KOPT-K1 (cell line): Measurements from ENCODE around the gene TGM1.
"Not testable (repeated sequence)": the region's sequence is repeated elsewhere in the genome, so short reads cannot be mapped to it uniquely, and the experiment has no call there.

Source experiments
- H3K27ac ChIP-seq: fragments of 200-600 bp; sonication (generic); 2 replicates; pipeline ENCODE4 v1.5.1; 2016; ENCODE audit warnings: antibody characterized with exemption, mild to moderate bottlenecking, low read depth, low read length; ENCODE audit not compliant: poor library complexity, severe bottlenecking
- H3K36me3 ChIP-seq: fragments of 200-600 bp; sonication (generic); 2 replicates; pipeline ENCODE4 v1.5.1; 2017; ENCODE audit warnings: antibody characterized with exemption, mild to moderate bottlenecking, low read length, moderate library complexity; ENCODE audit not compliant: insufficient read depth
- H3K9me3 ChIP-seq: fragments of 200-600 bp; sonication (generic); 2 replicates; pipeline ENCODE4 v1.5.1; 2017; ENCODE audit warnings: antibody characterized with exemption, low read length, mild to moderate bottlenecking; ENCODE audit not compliant: insufficient read depth, poor library complexity, severe bottlenecking

The TGM1 gene

DNA sequence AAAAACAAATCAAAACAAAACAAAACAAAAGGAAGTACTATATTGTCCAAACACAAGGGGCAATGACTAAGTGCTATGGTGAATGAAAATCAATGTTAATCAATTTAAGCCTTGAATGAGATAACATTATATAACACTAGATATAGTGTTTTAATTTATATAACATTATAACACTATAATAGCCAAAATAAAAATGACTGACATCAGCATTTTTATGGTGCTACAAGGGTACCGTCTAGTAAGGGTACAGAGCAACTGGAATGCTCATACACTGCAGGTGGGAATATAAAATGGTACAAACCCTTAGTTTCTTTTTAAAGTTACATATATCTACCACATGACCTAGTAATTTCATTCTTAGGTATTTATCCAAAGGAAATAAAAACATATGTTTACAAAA lies 36.5 kb downstream of the TGM1 start:
- Histone ChIP-seq H3K27ac (no peak overlapping the region), H3K36me3 (peaks cover 40% of the 10 kb centered on the region)

DNA sequence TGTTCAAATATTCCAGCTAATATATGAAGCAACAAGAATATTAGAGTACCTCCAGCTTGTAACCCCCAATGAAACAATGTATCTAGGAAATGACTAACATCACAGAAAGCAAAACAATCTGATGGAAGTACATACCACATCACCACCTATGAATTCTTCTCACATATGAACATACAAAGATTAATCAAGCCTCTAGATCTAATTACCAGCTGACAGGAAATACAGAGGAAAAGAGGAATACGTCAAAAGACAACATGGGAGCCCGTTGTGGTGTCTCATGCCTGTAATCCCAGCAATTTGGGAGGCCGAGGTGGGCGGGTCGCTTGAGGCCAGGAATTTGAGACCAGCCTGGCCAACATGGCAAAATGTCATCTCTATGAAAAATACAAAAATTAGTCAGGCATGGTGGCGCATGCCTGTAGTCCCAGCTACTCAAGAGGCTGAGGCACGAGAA lies 38.3 kb downstream of the TGM1 start:
- Histone ChIP-seq H3K36me3 (peaks cover 40% of the 10 kb centered on the region), H3K9me3 (no peaks in the 10 kb centered on the region), H3K27ac (no peak overlapping the region)

More for the DNA sequence above, 36.5 kb downstream of the TGM1 start:
- H3K9me3 ChIP-seq: no peaks in the 10 kb centered on the region

DNA sequence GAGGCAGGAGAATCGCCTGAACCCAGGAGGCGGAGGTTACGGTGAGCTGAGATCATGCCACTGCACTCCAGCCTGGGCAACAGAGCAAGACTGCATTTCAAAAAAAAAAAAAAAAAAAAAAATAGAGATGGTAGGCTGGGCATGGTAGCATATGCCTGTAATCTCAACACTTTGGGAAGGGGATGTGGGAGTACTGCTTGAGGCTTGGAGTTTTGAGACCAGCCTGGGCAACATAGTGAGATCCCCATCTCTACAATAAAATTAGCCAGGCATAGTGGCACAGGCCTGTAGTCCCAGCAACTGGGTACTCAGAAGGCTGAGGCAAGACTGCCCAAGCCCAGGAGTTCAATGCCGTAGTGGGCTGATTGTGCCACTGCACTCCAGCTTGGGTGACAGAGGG lies 40.0 kb downstream of the TGM1 start:
- not testable (repeated sequence) for H3K27ac ChIP-seq, H3K9me3 ChIP-seq
- H3K36me3 ChIP-seq: peaks cover 34% of the 10 kb centered on the region

DNA sequence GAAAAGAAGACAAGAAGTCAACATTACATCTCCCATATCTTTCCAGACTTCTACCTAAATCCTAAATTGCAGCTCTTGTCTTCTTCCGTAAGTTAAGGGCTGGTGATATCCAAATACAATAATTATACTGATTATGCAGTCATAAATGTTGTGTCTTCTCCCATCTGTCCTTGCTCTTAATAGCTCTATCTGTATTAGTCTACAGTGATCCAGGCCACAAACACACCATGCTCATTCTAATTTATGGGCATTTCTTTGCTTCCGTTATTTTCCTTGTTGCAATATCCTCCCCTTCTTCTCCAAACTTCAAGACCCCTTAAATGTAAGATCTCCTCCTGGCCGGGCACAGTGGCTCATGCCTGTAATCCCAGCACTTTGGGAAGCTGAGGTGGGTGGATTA lies 43.5 kb downstream of the TGM1 start:
- Histone ChIP-seq H3K9me3 (no peaks in the 10 kb centered on the region), H3K27ac (no peak overlapping the region), H3K36me3 (peaks cover 14% of the 10 kb centered on the region)

DNA sequence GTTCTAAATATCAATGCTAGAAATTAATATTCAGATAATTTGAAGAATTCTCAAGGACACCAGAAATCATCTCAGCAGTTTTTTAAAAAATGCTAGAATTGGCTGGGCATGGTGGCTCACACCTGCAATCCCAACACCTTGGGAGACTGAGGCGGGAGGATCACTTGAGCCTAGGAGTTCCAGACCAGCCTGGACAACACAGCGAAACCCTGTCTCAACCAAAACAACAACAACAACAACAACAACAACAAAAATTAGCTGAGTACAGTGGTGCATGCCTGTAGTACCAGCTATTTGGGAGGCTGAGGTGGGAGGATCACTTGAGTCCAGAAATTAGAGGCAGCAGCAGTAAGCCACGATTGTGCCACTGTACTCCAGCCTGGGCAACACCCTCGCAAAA lies 43.9 kb downstream of the TGM1 start:
- Histone ChIP-seq H3K9me3 (no peaks in the 10 kb centered on the region), H3K27ac (no peak overlapping the region), H3K36me3 (peaks cover 14% of the 10 kb centered on the region)

DNA sequence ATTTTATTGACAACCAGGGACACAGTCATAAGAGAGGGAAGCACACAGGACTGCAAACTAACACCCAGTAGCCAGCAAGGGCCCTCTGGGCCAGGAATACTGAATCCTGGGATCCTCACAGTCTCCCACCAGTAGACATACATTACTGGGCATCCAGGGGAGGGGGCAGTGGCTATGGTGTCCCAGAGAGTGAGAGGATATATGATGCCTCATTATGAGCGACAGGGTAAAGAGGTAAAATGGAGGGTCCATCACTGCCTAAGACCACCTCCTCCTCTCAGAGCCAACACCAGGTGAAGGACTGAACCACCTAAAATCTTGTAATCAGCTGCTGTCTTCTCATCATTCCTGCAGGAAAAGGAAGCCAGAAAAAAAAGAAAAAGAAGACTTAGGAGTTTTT lies 46.1 kb downstream of the TGM1 start:
- peaks cover 15% of the 10 kb centered on the region for H3K36me3 ChIP-seq
- not testable (repeated sequence) for H3K27ac ChIP-seq, H3K9me3 ChIP-seq

DNA sequence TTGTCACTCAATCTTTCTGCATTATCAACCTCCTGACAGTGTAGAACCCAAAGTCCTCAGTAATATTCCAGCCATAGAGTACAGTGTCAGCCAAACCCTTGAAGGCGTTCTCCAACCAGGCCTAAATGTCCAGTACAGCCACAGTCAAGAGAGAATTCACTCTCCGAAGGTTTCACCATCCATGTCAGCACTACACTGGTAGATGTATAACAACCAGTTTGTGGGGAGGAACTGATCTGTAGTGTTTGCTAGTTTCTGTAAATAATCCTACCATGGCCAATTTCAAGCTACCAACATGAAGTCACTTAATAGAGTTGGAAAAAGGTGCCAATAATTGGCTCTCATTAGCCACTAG lies 46.7 kb downstream of the TGM1 start:
- peak overlapping the region; percentile 81 for H3K27ac ChIP-seq
- H3K9me3 ChIP-seq: no peaks in the 10 kb centered on the region
- H3K36me3 ChIP-seq: peaks cover 20% of the 10 kb centered on the region

DNA sequence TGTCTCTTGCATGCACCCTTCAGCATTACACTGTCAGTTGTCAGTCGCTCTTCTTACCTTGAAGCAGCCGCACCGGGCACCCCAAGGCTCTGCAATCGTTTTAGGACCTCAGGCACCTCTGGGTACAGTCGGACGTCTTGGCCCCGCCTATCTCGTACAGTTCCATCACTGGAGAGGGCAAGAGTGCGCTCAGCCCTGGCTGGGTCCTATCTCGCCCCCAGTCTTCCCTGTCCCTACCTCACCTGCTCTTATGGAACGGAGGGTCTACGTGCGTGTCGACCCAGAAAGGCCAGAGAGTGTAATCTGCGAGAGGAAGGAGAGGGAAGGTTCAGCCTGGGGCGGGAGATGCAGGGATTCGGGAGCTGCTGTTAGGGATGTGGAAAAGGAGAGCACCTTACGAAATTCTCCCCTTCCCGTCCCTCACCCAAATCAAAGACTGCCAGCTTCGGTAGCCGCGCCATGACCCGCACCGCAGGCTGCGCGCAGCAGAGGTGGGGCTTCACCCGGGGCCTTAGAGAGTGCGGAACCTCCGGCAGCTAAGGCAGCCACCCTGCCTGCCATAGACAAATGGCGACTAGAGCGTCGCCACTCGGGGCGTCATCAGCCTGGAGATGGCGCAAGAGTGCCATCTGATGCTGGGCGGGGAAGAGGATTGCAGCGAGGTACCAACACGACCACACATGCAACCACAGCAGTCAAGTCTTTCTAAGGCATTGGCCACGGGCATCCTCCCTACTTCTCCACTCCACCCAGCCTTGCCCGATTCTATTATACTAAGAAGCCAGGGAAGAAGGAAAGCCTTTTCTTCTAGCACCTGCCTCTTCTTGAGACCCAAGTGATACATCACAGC lies 47.3 kb downstream of the TGM1 start, which contains the start of gene MDP1:
Gene MDP1 (minus strand): TSS at position 572 of the 850 bp plus-strand sequence. CDS start 111 bp downstream, at position 461.
- peaks cover 26% of the 10 kb centered on the region for H3K36me3 ChIP-seq
- no peaks in the 10 kb centered on the region for H3K9me3 ChIP-seq
- H3K27ac ChIP-seq: peak within 1 kb of the TSS; percentile 81

DNA sequence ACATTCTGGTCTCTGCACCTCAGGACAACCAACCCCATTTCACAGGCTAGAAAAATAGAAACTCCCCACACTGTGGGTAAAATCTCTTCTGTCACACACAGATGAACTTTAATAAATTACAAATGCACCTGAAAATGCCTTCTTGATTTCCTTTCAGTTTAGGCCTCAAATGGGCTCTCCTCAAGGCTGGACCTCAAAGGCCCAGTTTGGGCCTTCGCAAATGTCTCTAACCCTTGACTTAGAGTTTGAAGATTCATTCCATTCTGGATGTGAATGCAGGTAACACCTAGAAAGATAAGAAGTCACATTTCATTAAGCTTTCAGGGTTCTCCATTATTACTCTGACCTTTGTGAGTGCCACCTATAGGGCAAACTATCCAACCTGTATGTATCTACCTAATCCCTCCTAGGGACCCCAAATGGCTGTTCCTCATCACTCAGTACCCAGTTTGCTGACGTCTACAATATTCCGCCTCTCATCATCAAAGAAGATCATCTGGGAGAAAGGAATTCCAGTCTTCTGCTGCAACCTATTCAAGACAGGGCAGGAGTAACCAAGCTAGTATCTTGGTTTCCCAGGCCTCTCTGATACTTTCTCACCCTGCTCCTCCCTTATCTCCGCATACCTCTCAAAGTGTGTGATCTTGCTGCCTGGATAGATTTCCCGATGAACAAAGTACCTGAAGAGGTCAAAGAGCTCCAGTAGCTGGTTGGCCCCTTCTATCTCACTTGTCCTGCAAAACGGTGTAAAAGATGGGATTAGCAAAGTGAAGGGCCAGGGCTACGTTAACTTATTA lies 48.9 kb downstream of the TGM1 start:
- peaks cover 43% of the 10 kb centered on the region for H3K36me3 ChIP-seq
- H3K27ac ChIP-seq: peak overlapping the region; percentile 88
- H3K9me3 ChIP-seq: no peaks in the 10 kb centered on the region

DNA sequence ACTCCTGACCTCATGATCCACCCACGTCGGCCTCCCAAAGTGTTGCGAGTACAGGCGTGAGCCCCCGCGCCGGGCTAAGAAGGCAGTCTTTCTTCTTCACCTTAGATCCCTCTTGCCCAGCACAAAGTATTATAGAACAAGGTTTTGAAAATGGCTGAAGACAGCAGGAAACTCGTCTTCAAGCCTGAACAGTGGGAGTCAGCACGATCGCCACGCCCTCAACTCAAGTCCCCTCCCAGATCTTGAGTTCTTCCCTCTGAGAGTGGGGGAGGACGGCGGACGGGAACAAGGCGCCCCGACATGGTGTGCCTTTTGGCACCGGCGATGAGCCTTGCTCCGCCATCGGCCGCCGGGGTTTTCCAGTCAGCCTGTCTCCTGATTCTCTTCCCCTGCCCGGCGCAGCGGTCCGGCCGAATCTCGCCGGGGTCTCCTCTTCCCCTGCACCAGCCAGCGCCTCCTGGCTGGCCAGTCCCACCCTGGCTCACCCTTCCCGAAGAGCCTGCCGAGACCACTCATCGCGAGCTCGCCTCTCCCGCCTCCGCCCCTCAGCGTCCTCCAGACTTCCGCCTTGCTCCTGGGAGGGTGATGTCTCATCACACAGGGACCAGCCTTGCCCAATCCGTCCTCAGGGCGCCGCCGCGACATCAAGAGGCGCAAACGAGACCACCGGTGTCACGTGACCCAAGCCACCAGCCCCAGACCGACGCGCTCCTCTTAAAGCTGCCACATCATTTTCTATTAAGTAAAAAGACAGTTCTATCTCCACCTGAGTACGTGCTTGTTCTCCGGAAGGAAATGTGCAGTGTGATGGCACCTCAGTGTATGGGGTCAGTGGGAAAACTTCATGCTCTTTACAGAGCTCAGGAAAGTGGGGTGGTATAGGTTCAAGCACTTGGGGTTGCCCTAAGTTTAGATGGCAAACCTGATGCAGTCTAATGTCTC lies 49.8 kb downstream of the TGM1 start, which contains the start of gene CHMP4A:
Gene CHMP4A (minus strand): TSS at position 565 of the 942 bp plus-strand sequence. CDS start 49 bp downstream, at position 516.
- Histone ChIP-seq H3K27ac (peak within 1 kb of the TSS; percentile 88), H3K36me3 (peaks cover 50% of the 10 kb centered on the region), H3K9me3 (no peaks in the 10 kb centered on the region)

DNA sequence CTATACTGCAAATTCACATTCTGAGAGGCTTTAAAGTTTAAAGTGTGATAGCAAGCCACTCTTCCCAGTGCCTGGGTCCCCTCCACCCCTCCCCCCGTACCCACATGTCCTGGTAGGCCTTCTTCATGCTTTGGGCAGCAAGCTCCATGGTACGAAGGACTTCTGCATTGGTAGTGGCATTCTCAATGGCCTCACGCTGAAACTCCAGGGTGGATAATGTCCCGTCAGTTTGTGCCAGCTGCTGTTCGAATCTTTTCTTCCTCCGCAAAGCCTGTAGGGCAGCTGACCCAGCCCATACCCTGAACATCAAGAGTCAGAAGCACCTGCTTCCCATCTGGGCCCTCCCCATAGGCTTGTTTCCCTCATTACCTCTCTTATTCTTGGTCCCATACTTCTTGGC lies 51.7 kb downstream of the TGM1 start:
- no peaks in the 10 kb centered on the region for H3K9me3 ChIP-seq
- H3K27ac ChIP-seq: no peak overlapping the region
- H3K36me3 ChIP-seq: peaks cover 58% of the 10 kb centered on the region

DNA sequence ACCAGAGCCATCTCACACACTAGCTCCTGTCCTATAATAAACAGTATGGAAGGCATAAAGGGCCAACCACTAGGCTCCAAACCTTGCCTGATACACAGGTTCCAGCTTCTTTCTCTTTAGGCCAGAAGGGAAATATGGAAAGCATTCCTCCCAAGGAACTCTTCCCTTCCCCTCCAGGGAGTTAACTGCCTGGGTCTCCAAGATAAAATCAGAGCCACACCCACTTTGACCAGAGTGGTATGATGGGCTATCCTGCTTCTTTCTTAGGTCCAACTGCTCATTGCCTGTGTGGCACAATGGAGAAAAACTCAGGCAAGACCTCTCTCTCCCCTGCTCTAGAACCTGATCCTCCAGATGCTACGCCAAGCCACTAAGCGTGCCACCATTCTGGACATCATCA lies 55.4 kb downstream of the TGM1 start:
- peaks cover 88% of the 10 kb centered on the region for H3K36me3 ChIP-seq
- H3K9me3 ChIP-seq: peaks cover 7% of the 10 kb centered on the region
- H3K27ac ChIP-seq: no peak overlapping the region

DNA sequence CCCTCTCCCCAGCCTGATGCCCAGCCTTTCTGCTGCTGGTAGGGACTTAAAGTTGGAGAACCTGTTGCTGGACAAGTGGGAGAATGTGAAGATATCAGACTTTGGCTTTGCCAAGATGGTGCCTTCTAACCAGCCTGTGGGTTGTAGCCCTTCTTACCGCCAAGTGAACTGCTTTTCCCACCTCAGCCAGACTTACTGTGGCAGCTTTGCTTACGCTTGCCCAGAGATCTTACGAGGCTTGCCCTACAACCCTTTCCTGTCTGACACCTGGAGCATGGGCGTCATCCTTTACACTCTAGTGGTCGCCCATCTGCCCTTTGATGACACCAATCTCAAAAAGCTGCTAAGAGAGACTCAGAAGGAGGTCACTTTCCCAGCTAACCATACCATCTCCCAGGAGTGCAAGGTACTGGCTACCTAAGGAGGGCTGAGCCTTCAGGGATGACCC lies 55.8 kb downstream of the TGM1 start:
- Histone ChIP-seq H3K27ac (no peak overlapping the region), H3K9me3 (peaks cover 12% of the 10 kb centered on the region), H3K36me3 (peaks cover 93% of the 10 kb centered on the region)

DNA sequence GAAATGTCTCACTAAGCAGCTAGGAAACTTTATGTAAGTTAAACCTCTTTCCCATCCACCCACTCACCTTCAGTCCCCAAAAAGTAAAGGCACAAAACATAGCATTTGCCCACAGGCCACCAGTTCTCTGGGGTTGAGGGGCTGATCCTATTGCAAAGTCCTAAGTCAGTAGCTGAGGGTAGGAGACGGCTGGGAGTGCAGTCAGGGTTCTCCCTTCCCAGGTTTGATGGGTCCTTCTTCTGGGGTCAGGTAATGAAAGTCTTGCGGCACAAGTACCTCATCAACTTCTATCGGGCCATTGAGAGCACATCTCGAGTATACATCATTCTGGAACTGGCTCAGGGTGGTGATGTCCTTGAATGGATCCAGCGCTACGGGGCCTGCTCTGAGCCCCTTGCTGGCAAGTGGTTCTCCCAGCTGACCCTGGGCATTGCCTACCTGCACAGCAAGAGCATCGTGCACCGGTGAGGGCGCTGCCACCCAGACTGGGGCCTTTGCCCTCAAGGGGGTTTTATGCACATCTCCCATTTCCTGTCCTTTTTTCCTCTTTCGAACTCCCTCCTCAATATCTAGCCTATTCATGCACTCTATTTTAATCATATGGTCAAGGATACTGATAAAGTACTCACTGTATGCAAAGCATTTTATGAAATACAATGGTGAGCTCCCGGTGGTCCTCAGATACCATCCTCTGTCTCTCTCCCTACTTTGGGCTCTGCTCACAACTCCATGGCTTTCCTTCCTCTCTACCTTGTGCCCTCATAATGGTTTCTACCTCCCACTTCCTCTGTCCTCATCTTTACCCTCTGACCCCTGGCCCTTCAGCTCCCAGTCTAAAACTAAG lies 56.5 kb downstream of the TGM1 start:
- Histone ChIP-seq H3K9me3 (peaks cover 17% of the 10 kb centered on the region), H3K27ac (no peak overlapping the region), H3K36me3 (peaks cover 95% of the 10 kb centered on the region)
